CD4-positive, alpha-beta T cell (primary cell): Measurements from ENCODE around the gene ZNF133. TPM values are rescaled to one million over a fixed set of nuclear protein-coding genes. Genes with fewer than 3 reads are reported as not detected.
"Not testable (repeated sequence)": the region's sequence is repeated elsewhere in the genome, so short reads cannot be mapped to it uniquely, and the experiment has no call there.

Experiments
- ATAC-seq: fragments of 200-7000 bp; cut with Tn5 transposase; one replicate; pipeline ENCODE4 v1.10.0; 2022; ENCODE audit warnings: mild to moderate bottlenecking; ENCODE audit not compliant: poor library complexity
- CTCF ChIA-PET: fragments of 350-600 bp; sonication (Branson Sonifier 250); formaldehyde crosslinking; loops from one replicate; lab custom pipeline; 2021; ENCODE audit warnings: antibody characterized with exemption, inconsistent platforms; lab: Charles Lee
- POLR2A ChIA-PET: fragments of 350-600 bp; sonication (Branson Sonifier 250); formaldehyde crosslinking; loops from one replicate; lab custom pipeline; 2021; ENCODE audit warnings: antibody characterized with exemption, inconsistent platforms; lab: Charles Lee
- DNase-seq, 14 experiments: peaks; one replicate each; pipeline ENCODE4 v3.0.0-alpha.2; 2013 to 2020; ENCODE audit warnings: mixed read lengths in 2 of 14
- H3K27ac ChIP-seq, 2 donors: one replicate each; pipeline versions ENCODE4 v1.5.1 to v1.7.0; 2013; ENCODE audit warnings: low read length in 2 of 2, low read depth in 1 of 2, mild to moderate bottlenecking in 1 of 2
- H3K27me3 ChIP-seq, 2 experiments: 1 replicate in 1 of 2; 2 replicates in 1 of 2; pipeline versions ENCODE4 v1.6.1 to v1.7.0; 2013; ENCODE audit warnings: low read length in 2 of 2, control low read depth in 1 of 2, mild to moderate bottlenecking in 1 of 2, moderate library complexity in 1 of 2; ENCODE audit not compliant: insufficient read depth in 2 of 2, control insufficient read depth in 1 of 2
- H3K36me3 ChIP-seq: one replicate; pipeline ENCODE4 v1.6.1; 2013; ENCODE audit warnings: low read length, control low read depth; ENCODE audit not compliant: insufficient read depth
- H3K4me1 ChIP-seq: one replicate; pipeline ENCODE4 v1.6.1; 2013; ENCODE audit warnings: low read length, control low read depth; ENCODE audit not compliant: insufficient read depth
- H3K4me3 ChIP-seq: one replicate; pipeline ENCODE4 v1.5.1; 2013; ENCODE audit warnings: mild to moderate bottlenecking, low read length, moderate library complexity
- H3K9me3 ChIP-seq, 2 experiments: 1 replicate in 1 of 2; 2 replicates in 1 of 2; pipeline versions ENCODE4 v1.6.1 to v1.7.0; 2013; ENCODE audit warnings: low read length in 2 of 2, mild to moderate bottlenecking in 2 of 2, control low read depth in 1 of 2, moderate library complexity in 1 of 2; ENCODE audit not compliant: control insufficient read depth in 1 of 2, insufficient read depth in 1 of 2
- H3K27ac Mint-ChIP-seq: one replicate; pipeline ENCODE4 v1.8.0; 2020; ENCODE audit warnings: mixed read lengths
- H3K27me3 Mint-ChIP-seq: one replicate; pipeline ENCODE4 v1.8.0; 2021; ENCODE audit warnings: mixed read lengths
- H3K36me3 Mint-ChIP-seq: one replicate; pipeline ENCODE4 v1.8.0; 2021; ENCODE audit warnings: low read depth, mixed read lengths
- H3K4me1 Mint-ChIP-seq: one replicate; pipeline ENCODE4 v1.8.0; 2021; ENCODE audit warnings: low read depth, mixed read lengths
- H3K4me3 Mint-ChIP-seq: one replicate; pipeline ENCODE4 v1.8.0; 2020; ENCODE audit warnings: mild to moderate bottlenecking, mixed read lengths
- H3K9me3 Mint-ChIP-seq: one replicate; pipeline ENCODE4 v1.8.0; 2020; ENCODE audit warnings: mixed read lengths
- intact Hi-C, 2 experiments: fragments of 100-400 bp; cut with DNase I in 1 of 2; cut with micrococcal nuclease in 1 of 2; formaldehyde crosslinking; loops; one replicate each; pipeline versions ENCODE4 v1.15.1 to v1.9.0; 2023 to 2025; cut with DNase I, micrococcal nuclease
- total RNA-seq, 174 experiments: library from RNA in 2 of 174; stranded (reverse) in 2 of 174; gene quantifications; one replicate each; pipeline ENCODE4 v1.2.3 and lab custom pipeline; 2021 to 2026
- TF ChIP-seq, protein P1 (sequence below): fragments of 200-600 bp; IDR thresholded peaks from one replicate; pipeline ENCODE4 v1.8.0; 2022; ENCODE audit warnings: antibody characterized with exemption, mild to moderate bottlenecking

The ZNF133 gene
- total RNA-seq, 2 experiments from 2014 or later: 3.3 to 4.1 TPM

DNA sequence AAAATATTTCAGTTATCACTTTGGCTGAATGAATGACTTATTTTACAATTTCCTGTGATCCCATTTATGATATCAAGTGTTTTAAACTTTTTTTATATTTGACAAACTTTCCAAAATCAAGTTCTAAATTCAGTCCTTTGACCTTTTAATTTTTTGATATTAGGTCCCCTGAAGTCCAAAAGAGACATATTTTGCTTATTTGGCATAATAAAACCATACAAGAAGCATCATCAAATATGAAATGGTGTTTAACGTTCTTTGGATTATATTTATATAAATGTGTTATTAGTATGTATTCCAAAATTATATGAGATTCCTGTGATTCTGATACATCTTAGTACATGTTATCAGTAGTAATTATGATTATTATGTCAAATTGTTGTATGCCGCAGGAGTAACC, 38.7 kb downstream of the ZNF133 start:
- no peak overlapping the region for H3K4me3 Mint-ChIP-seq
- intact Hi-C loops: no loop called here
- CTCF ChIA-PET: no interaction called here

DNA sequence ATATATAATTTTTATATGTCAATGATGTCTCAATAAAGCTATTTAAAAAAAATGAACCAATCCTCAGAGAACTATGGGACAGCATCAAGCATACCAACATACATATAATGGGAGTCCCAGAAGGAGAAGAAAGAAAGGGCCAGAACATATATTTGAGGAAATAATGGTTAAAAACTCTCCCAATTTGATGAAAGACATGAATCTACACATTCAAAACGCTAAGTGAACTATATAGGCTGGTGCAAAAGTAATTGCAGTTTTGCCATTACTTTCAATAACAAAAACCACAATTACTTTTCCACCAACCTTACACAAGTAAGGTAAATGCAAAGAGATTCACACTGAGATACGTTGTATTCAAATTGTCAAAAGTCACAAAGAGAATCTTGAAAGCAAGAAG, 43.4 kb downstream of the ZNF133 start:
- H3K36me3 Mint-ChIP-seq: peaks cover 21% of the 10 kb centered on the region

More for the DNA sequence above, 38.7 kb downstream of the ZNF133 start:
- Histone ChIP-seq H3K36me3 (no peaks in the 10 kb centered on the region), H3K4me1 (no peaks in the 10 kb centered on the region), H3K4me3 (no peak overlapping the region), H3K27me3 (no peaks in the 10 kb centered on the region), H3K27ac (no peak overlapping the region), H3K9me3 (peaks cover 11 to 18% of the 10 kb centered on the region in 2 experiments)
- Mint-ChIP-seq H3K27me3 (no peaks in the 10 kb centered on the region), H3K36me3 (peaks cover 34% of the 10 kb centered on the region), H3K9me3 (peaks cover 7% of the 10 kb centered on the region), H3K4me1 (no peaks in the 10 kb centered on the region), H3K27ac (no peak overlapping the region)
- POLR2A ChIA-PET: no interaction called here
- ATAC-seq: no peak
- TF ChIP-seq, protein P1, sequence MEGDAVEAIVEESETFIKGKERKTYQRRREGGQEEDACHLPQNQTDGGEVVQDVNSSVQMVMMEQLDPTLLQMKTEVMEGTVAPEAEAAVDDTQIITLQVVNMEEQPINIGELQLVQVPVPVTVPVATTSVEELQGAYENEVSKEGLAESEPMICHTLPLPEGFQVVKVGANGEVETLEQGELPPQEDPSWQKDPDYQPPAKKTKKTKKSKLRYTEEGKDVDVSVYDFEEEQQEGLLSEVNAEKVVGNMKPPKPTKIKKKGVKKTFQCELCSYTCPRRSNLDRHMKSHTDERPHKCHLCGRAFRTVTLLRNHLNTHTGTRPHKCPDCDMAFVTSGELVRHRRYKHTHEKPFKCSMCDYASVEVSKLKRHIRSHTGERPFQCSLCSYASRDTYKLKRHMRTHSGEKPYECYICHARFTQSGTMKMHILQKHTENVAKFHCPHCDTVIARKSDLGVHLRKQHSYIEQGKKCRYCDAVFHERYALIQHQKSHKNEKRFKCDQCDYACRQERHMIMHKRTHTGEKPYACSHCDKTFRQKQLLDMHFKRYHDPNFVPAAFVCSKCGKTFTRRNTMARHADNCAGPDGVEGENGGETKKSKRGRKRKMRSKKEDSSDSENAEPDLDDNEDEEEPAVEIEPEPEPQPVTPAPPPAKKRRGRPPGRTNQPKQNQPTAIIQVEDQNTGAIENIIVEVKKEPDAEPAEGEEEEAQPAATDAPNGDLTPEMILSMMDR: no peak
- DNase-seq: no peak

DNA sequence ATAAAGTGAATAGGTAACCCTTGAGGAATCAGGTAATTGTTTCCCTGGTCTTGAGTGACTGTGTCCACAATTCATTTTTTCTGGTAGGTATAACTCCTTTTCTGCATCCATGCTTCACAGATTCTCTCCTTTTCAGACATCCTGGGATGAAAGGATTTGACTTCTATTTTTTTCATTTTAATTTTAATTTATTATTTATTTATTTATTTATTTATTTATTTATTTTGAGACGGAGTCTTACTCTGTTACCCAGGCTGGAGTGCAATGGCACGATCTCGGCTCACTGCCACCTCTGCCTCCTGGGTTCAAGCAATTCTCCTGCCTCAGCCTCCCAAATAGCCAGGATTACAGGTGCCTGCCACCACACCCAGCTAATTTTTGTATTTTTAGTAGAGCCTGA, 61.4 kb downstream of the ZNF133 start:
- H3K27ac Mint-ChIP-seq, H3K9me3 Mint-ChIP-seq, intact Hi-C loops, H3K4me1 ChIP-seq, H3K4me3 Mint-ChIP-seq, CTCF ChIA-PET, H3K9me3 ChIP-seq, ATAC-seq, POLR2A ChIA-PET, H3K27me3 ChIP-seq, H3K27ac ChIP-seq, DNase-seq, H3K4me1 Mint-ChIP-seq, H3K36me3 ChIP-seq, H3K36me3 Mint-ChIP-seq, H3K4me3 ChIP-seq: not testable (repeated sequence)
- peaks cover 44% of the 10 kb centered on the region for H3K27me3 Mint-ChIP-seq

More for the DNA sequence above, 43.4 kb downstream of the ZNF133 start:
- Histone ChIP-seq H3K36me3 (no peaks in the 10 kb centered on the region), H3K4me3 (no peak overlapping the region), H3K4me1 (no peaks in the 10 kb centered on the region), H3K9me3 (peaks cover 16 to 21% of the 10 kb centered on the region in 2 experiments), H3K27ac (no peak overlapping the region), H3K27me3 (no peaks in the 10 kb centered on the region)
- Mint-ChIP-seq H3K27me3 (no peaks in the 10 kb centered on the region), H3K4me1 (no peaks in the 10 kb centered on the region), H3K4me3 (no peak overlapping the region), H3K27ac (no peak overlapping the region), H3K9me3 (peaks cover 11% of the 10 kb centered on the region)
- POLR2A ChIA-PET: no interaction called here
- intact Hi-C loops: no loop called here
- ATAC-seq (no peak), DNase-seq (no peak)
- TF ChIP-seq, protein P1: no peak
- CTCF ChIA-PET: no interaction called here

DNA sequence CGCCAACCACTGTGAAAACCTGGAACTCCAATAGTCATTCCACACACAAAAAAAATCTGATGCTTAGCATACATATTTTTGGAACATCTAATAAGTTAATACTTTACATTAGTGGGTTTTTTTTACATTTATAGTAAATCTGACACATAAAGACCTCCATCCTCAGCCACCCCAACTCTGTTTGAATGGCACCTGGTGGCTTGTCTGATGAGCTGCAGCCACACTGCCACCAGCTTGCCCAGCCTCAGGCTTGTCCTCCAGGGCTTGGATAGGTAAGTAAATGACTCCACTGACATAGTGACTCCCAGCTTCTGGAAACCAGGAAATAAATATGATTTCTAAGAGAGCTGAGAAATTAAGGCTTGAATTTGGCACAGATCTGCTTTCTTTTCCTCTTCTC, 71.5 kb downstream of the ZNF133 start:
- CTCF ChIA-PET: interaction anchor here (0.6 kb wide), 1 partner anchor 750 kb away, joined by 3 read pairs; no protein-coding TSS in a partner anchor
- Mint-ChIP-seq H3K9me3 (peaks cover 5% of the 10 kb centered on the region), H3K4me3 (no peak overlapping the region), H3K36me3 (no peaks in the 10 kb centered on the region), H3K27ac (no peak overlapping the region), H3K4me1 (no peaks in the 10 kb centered on the region), H3K27me3 (peaks cover 3% of the 10 kb centered on the region)
- H3K27me3 ChIP-seq: peaks cover 0 to 4% of the 10 kb centered on the region in 2 experiments
- intact Hi-C loops: no loop called here
- no peaks in the 10 kb centered on the region for H3K4me1 ChIP-seq
- H3K9me3 ChIP-seq: no peaks in the 10 kb centered on the region
- TF ChIP-seq, protein P1: no peak
- H3K27ac ChIP-seq: no peak overlapping the region
- H3K36me3 ChIP-seq: no peaks in the 10 kb centered on the region
- ATAC-seq (no peak), DNase-seq (no peak)
- POLR2A ChIA-PET: no interaction called here
- H3K4me3 ChIP-seq: no peak overlapping the region
